Measurements from ENCODE around the gene FADS2.

FADS2 gene

DNA sequence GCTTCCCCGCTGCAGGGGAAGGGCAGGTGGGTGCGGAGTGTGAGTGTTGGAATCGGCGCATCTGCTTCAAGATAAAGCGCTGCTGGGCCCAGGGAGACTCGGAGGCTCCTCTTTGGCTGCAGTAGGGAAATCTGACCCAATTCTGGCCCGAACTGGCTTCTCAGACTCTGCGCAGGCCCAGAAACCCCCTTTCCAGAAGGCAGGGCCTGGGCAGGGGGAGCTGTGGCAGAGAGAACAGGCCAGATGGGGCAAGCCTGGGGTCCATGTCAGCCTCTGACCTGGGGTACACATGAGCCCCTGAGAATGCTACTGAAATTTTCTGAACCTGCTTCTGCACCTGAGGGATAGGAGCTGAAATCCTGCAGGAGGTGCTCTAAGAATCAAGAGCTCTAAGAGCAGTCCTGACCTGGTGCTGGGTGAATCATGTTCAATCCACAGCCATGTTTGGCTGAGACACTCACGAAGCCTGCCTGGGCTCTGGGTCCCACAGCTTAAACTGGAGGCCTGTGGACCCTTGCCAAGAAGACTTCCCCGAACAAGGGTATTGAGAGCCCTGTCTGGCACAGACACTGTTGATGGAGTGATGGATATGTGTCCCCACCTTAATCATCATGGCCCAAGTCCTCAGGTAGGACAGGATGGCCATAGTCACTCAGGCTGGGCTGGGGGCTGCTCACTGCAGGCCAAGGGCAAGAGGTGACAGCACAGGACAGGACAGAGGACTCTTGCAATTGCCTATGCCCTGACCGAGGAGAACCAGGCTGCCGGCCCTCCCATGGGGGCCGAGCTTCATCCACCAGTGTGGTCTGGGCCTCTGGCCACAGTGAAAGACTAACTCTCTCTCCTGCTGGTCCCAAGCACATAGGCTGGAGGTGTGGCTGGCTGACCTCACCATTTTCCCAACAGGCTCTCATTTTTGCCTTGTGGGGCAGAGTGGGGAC is 82.4 kb downstream of the FADS2 start:
- no peak for DNase-seq

DNA sequence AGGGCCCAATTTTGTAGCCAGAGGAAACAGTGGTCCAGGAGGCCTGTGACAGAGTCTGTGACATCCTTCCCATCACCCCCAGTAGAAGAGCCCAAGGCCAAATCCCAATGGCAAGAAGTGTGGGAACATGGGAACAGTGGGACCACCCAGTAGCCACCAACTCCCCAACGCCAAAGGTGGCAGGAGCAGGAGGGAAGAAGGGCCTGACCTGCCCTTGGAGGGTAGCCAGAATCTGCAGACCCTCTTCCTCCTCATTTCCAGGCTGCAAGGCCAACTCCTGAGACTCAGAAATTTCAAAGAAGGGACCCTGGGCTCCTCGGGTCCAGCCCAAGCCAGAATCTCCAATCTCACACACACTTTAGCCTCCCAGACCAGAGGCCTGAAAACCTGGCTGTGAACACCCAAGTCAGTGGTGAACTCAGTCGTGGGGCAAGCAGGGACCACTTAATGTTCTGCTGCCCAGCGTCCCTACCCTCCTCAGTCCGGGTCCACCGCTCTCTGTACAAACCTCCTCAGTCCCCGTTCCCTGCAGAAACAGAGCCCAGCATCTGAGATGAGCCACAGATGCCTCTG is 83.1 kb downstream of the FADS2 start:
- DNase-seq = no peak

DNA sequence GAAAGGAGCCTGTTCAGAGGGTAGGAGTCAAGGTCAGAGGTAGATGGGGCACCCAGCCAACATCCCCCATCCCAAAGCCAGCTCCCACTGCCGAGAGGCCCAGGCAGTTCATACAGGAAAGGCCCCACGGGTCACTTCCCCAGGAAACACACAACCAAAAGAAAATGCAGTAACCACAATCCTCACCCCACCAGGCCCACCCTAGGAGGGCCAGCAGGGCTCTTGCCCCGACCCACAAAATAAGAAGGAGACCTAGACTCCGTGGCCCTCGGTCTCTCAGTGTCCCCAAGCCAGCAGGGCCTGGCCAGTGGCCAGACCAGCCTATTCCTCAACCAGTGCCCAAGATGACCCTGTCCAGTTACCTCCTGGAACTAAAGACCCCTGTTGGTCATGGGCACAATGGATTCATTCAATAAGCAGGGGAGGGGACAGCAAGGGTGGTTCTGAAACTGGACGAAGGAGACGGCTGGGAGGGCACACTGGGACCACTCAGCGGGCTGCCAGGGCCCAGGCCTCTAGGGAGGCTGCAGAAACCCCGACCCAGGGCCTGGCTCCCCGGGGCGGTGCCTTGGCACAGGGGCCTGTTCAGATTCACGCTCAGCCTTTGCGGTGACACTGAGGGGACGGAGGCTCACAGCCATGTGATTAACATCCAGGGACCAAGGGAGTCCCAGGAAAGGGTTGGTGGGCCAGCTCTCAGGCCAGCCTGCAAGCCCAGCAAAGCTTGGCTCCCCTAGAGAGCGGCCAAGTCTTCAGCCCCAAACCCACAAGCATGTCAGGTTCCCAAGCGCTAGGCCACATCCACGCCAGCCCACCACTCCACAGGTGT is 83.8 kb downstream of the FADS2 start:
- DNase-seq = no peak

DNA sequence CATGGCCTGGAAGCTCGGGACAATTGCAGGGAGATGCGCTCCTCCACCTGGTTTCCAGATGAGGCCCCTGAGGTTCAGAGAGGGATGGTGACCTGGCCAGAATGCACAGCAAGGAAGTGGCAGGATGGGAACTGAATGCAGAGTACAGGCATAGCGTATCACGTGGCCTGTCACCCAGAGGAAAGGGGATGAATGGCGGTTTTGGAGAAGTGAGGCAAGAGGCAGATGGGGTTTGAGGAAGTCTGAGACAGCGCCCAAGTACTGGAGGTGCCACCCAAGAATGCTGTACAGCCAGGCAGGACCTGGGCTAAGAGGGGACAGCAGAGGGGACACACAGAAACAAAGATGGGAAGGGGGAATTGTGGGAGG is 84.4 kb downstream of the FADS2 start:
- no peak for DNase-seq

DNA sequence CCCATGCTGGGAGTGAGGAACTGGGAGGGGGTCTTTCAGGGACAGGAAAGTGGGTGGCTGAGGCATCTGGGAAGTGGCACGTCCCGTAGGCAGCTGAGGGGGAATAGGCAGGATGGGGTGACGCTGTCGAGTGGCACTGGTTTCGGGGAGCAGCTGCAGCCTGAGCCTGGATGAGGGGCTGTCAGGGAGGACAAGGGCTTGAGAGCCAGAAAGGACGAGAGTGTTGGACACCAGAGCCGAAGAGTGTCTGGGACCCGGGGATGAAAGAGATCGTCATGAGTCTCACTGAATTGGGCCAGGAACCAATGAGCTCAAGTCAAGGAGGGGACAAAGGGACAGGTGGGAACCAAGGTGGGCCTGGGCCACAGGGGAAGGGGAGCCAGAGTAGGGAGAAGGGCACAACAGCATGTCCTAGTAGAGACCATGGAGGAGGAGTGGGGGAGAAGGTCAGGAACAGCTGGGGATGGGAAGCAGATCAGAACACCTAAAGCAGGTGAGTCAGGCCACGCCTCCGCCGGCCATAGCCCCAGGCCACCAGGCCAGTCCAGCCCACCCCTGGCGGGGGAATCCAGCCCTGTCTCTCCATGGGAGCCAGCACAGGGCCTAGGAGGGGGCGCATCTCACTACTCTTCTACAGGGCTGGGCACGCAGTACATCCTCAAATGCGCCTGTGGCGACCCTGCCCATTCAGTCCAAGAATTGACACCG is 85.0 kb downstream of the FADS2 start:
- DNase-seq = no peak

DNA sequence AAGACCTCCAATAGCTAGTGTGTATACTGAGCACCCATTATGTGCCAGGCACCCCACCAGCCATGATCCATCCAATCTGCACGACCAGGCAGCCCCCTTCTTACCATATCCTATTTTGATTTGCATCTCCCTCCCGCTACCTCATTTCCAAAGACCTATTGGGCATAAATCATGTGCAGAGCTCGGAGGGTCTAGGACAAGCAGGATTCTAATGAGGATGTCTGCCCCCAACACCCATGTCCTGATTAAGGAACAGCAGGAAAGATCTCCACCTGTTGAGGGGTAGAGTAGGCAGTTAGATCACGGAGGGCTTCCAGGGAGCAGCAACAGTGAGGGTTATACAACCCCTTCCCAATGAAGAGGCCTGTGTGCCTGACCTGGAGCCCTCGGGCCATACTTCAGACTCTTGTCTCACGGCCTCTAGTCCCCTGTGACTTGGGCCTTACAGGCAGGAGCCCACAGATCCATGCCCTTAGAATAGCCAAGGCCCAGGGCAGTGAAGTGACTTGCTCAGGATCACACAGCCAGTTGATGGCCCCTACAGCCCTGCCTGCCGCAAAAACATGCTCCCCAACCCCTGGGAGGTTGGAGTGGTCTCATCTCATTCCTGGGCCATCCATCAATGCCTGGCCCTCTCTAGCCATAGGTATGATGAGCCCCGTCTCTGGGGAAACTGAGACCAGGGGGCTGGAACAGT is 85.7 kb downstream of the FADS2 start:
- DNase-seq = no peak

DNA sequence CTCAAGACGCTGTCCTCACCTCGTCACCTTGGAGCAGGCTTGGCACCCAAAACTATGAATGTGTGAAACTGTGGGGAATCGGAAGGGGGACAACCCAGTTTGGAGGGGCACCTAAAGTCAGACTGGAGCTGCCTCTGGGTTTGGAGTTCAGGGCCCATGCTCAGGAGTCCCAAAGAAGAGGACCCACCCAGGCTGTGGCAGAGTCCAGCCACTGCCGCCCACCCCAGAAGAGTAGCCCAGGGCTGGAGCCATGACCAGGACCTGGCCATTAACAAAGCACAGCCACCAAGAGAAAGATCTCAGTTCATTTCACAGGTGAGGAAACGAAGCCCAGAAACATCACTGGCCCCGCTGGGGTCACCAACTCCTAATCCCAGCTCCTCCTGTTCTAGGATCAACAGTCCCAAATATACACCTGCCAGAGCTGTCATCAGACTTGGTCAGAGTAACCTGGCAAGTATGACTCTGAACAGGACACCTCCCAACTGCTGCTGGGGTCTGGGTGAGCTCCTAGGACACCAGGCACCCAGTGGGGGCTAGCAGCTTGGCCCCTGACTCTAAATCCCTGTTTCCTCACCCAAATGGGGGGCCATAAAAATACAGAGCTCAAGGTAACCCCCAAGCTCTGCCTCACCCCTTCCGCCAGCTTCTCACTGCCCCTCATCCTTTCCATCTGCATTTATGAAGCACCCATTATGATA is 86.5 kb downstream of the FADS2 start:
- DNase-seq = no peak

DNA sequence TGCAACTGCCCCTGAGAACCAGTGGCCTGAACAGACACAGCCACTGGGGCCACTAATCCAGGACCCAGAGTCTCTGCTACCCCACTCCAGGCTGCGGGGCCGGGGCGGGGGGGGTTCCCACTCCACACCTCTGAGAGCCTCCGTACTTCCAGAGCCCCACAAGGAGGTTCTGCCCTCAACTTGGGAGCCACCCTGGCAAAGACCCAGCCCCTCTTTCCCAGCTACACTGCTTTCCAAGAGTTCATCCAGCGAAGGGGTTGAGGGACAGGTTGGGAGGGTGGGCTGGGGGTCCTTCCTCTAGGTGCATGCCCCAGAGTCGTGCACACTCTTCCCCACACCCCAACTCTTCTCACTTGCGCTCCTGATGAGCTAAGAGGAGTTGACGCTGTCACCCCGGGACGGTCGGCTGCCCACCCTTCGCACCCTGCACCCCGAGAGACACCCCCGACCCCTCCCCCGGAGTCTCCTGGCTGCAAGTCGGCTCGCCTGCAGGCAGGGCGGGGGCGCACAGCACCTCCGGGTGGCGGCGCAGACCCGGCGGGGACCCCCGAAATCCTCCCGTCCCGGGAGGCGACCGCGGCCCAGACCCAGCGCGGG is 88.7 kb downstream of the FADS2 start:
- DNase-seq = no peak

All from T1000 (cell line).